Endothelial cell of umbilical vein (primary cell): Measurements from ENCODE around the gene CCDC85A. TPM values are rescaled to one million over a fixed set of nuclear protein-coding genes. Genes with fewer than 3 reads are reported as not detected.

Experiments
- BruUV-seq: library from RNA; stranded (reverse); fragments of 400-500 nt; replicated peaks from 2 replicates; lab custom pipeline; 2021; lab: Mats Ljungman, UMichigan
- CTCF ChIA-PET: fragments of 300-600, 350-600 bp; sonication (Branson Sonifier 250); formaldehyde crosslinking; loops from one replicate; lab custom pipeline; 2021; ENCODE audit warnings: antibody characterized with exemption, inconsistent platforms; lab: Charles Lee
- POLR2A ChIA-PET: fragments of 300-600, 350-600 bp; sonication (Branson Sonifier 250); formaldehyde crosslinking; loops from one replicate; lab custom pipeline; 2021; ENCODE audit warnings: antibody characterized with exemption, inconsistent platforms; lab: Charles Lee
- DNase-seq: peaks from one replicate; pipeline ENCODE4 v3.0.0-alpha.2; 2011; ENCODE audit warnings: low read depth, low spot score
- FAIRE-seq: peaks from 2 replicates; lab custom pipeline; 2011; peaks lifted over from hg19 to GRCh38; lab: Jason Lieb, UNC
- H2AFZ ChIP-seq: 2 replicates; pipeline ENCODE4 v1.6.0; 2012; ENCODE audit warnings: low read depth, low read length, control low read depth, inconsistent platforms
- H3K27ac ChIP-seq: 2 replicates; pipeline ENCODE4 v1.5.1; 2011; ENCODE audit warnings: low read depth, mild to moderate bottlenecking, control low read depth, low read length, moderate library complexity; ENCODE audit not compliant: insufficient read depth
- H3K27me3 ChIP-seq, 2 experiments: 2 replicates each; pipeline versions ENCODE4 v1.6.0 to v1.6.1; 2011; ENCODE audit warnings: low read length in 2 of 2, mixed read lengths in 1 of 2; ENCODE audit not compliant: control insufficient read depth in 2 of 2, insufficient read depth in 2 of 2
- H3K36me3 ChIP-seq, 2 experiments: 2 replicates in 1 of 2; 3 replicates in 1 of 2; pipeline ENCODE4 v1.5.1; 2011; ENCODE audit warnings: low read length in 2 of 2, mild to moderate bottlenecking in 1 of 2, moderate library complexity in 1 of 2; ENCODE audit not compliant: control insufficient read depth in 2 of 2, insufficient read depth in 2 of 2; ENCODE audit errors: extremely low read depth in 1 of 2
- H3K4me1 ChIP-seq: 3 replicates; pipeline ENCODE4 v1.5.1; 2011; ENCODE audit warnings: mild to moderate bottlenecking, low read length; ENCODE audit not compliant: control insufficient read depth, insufficient read depth; ENCODE audit errors: extremely low read depth
- H3K4me2 ChIP-seq: 2 replicates; pipeline ENCODE4 v1.6.1; 2011; ENCODE audit warnings: low read length, control low read depth, mixed read lengths; ENCODE audit not compliant: insufficient read depth
- H3K4me3 ChIP-seq, 3 experiments: fragments of 200-600 bp in 1 of 3; sonication (generic), shearing (Covaris generic) in 1 of 3; replicated peaks in 1 of 3; 2 replicates each; pipeline ENCODE4 v1.5.1; 2011 to 2016; ENCODE audit warnings: control low read depth in 3 of 3, low read length in 3 of 3, mild to moderate bottlenecking in 2 of 3, inconsistent platforms in 1 of 3, low read depth in 1 of 3, moderate library complexity in 1 of 3; ENCODE audit not compliant: insufficient read depth in 1 of 3
- H3K79me2 ChIP-seq: 2 replicates; pipeline ENCODE4 v1.6.0; 2012; ENCODE audit warnings: low read length, inconsistent platforms; ENCODE audit not compliant: control insufficient read depth, insufficient read depth
- H3K9ac ChIP-seq: replicated peaks from 2 replicates; pipeline ENCODE3; 2011; ENCODE audit warnings: low read length, control low read depth; ENCODE audit not compliant: insufficient read depth; ENCODE audit errors: extremely low read depth
- H3K9me1 ChIP-seq: replicated peaks from 3 replicates; pipeline ENCODE4 v1.6.0; 2011; ENCODE audit warnings: mild to moderate bottlenecking, low read length; ENCODE audit not compliant: control insufficient read depth, insufficient read depth; ENCODE audit errors: extremely low read depth
- H3K9me3 ChIP-seq: replicated peaks from 2 replicates; pipeline ENCODE4 v1.5.1; 2012; ENCODE audit warnings: low read length, inconsistent platforms; ENCODE audit not compliant: control insufficient read depth, insufficient read depth
- H4K20me1 ChIP-seq: replicated peaks from 2 replicates; pipeline ENCODE3; 2011; ENCODE audit warnings: mild to moderate bottlenecking, low read length; ENCODE audit not compliant: control insufficient read depth, insufficient read depth; ENCODE audit errors: extremely low read depth
- CTCF ChIP-seq, 2 donors: IDR thresholded peaks; 1 replicate in 1 of 2; 2 replicates in 1 of 2; pipeline ENCODE4 v1.5.1; 2011; ENCODE audit warnings: low read length in 2 of 2, mild to moderate bottlenecking in 2 of 2, moderate library complexity in 2 of 2, control low read depth in 1 of 2, inconsistent platforms in 1 of 2, low read depth in 1 of 2; ENCODE audit not compliant: insufficient read depth in 1 of 2; ENCODE audit errors: extremely low read depth in 1 of 2
- EZH2 ChIP-seq: IDR thresholded peaks from 2 replicates; pipeline ENCODE4 v1.6.1; 2012; ENCODE audit warnings: borderline replicate concordance, low read depth, mild to moderate bottlenecking, moderate library complexity, low read length, inconsistent platforms; ENCODE audit not compliant: severe bottlenecking
- FOS ChIP-seq: IDR thresholded peaks from 2 replicates; pipeline ENCODE4 v1.6.1; 2011; ENCODE audit warnings: mild to moderate bottlenecking, low read length, moderate library complexity, borderline replicate concordance; ENCODE audit not compliant: insufficient read depth
- GATA2 ChIP-seq: IDR thresholded peaks from 2 replicates; pipeline ENCODE4 v1.7.0; 2011; ENCODE audit warnings: low read depth, mild to moderate bottlenecking, moderate library complexity, mixed read lengths, low read length; ENCODE audit not compliant: insufficient read length, insufficient read depth
- JUN ChIP-seq: IDR thresholded peaks from 2 replicates; pipeline ENCODE4 v1.6.1; 2011; ENCODE audit warnings: borderline replicate concordance, low read depth; ENCODE audit not compliant: insufficient read length, insufficient read depth
- MAX ChIP-seq: IDR thresholded peaks from 2 replicates; pipeline ENCODE4 v1.6.1; 2011; ENCODE audit not compliant: insufficient read depth, insufficient read length
- MYC ChIP-seq: IDR thresholded peaks from one replicate; pipeline ENCODE4 v1.6.1; 2011; ENCODE audit warnings: mild to moderate bottlenecking, low read depth, low read length
- POLR2A ChIP-seq: IDR thresholded peaks from 2 replicates; pipeline ENCODE4 v1.6.1; 2012; ENCODE audit warnings: low read depth, mild to moderate bottlenecking, control low read depth, low read length
- POLR2AphosphoS5 ChIP-seq: IDR thresholded peaks from 2 replicates; pipeline ENCODE4 v1.6.1; 2012; ENCODE audit warnings: low read depth, mild to moderate bottlenecking, control low read depth, low read length, moderate library complexity; ENCODE audit not compliant: insufficient read depth
- dilution Hi-C: fragments of 300-500 bp; cut with MboI; formaldehyde crosslinking; loops from one replicate; pipeline ENCODE4 v1.15.0; 2019; ENCODE audit warnings: low sequenced_read_pairs; ENCODE audit not compliant: extremely low pct_ligation_motif_present
- intact Hi-C: fragments of 100-400 bp; cut with micrococcal nuclease; formaldehyde crosslinking; loops from one replicate; pipeline ENCODE4 v1.10.0; 2022
- polyA plus RNA-seq, 4 experiments: library from polyadenylated mRNA; depleted of rRNA in 3 of 4; stranded (reverse) in 3 of 4; unstranded in 1 of 4; fragments of >200 nt; gene quantifications; 2 replicates each; pipeline versions ENCODE4 v1.2.1 to v1.2.3, GENCODE V29; 2011 to 2012; ENCODE audit warnings: missing spikeins in 1 of 4
- total RNA-seq: library from RNA; stranded (reverse); gene quantifications from 2 replicates; pipeline ENCODE4 v1.2.3, GENCODE V29; 2021

CCDC85A gene
- total and polyA plus RNA-seq, 2 donors (not counting 3 experiments of a cell fraction or from before 2014, with no cell fraction given): 5.1 to 10.4 TPM

GRCh38 chr2:56179931-56180330 is 3.9 kb upstream of the CCDC85A start:
- dilution Hi-C loops (no loop called here), intact Hi-C loops (loop anchor here (5.0 to 10.0 kb wide), 3 partner anchors 345 to 742 kb away; no protein-coding TSS in a partner anchor)
- ChIA-PET POLR2A (no interaction called here), CTCF (interaction anchor here (0.7 to 1.4 kb wide), 4 partner anchors 9 to 1318 kb away, joined by 3 to 5 read pairs (median 3); no protein-coding TSS in a partner anchor)
- no peaks in the 10 kb centered on the region for H3K9me1 ChIP-seq
- no peaks in the 10 kb centered on the region for H3K27me3 ChIP-seq
- no peak overlapping the region for H3K9ac ChIP-seq
- no peaks in the 10 kb centered on the region for H3K9me3 ChIP-seq
- no peaks in the 10 kb centered on the region for H3K36me3 ChIP-seq
- no peak for DNase-seq
- TF ChIP-seq MAX (no peak), EZH2 (no peak), MYC (no peak)
- no peak for FAIRE-seq
- H3K79me2 ChIP-seq: peaks cover 2% of the 10 kb centered on the region
- H2AFZ ChIP-seq: no peak overlapping the region
- BruUV-seq: no TSS peak
- no peaks in the 10 kb centered on the region for H4K20me1 ChIP-seq
- no peaks in the 10 kb centered on the region for H3K4me1 ChIP-seq
- H3K4me2 ChIP-seq: no peak overlapping the region
- no peak overlapping the region for H3K4me3 ChIP-seq
- no peak overlapping the region for H3K27ac ChIP-seq

GRCh38 chr2:56182420-56182819 is 1.4 kb upstream of the CCDC85A start:
- no TSS peak for BruUV-seq

More at GRCh38 chr2:56182420-56182819, 1.4 kb upstream of the CCDC85A start:
- Histone ChIP-seq H3K4me1 (peaks cover 13% of the 10 kb centered on the region), H4K20me1 (no peaks in the 10 kb centered on the region), H3K79me2 (peaks cover 12% of the 10 kb centered on the region), H3K36me3 (no peaks in the 10 kb centered on the region), H3K27ac (no peak overlapping the region), H3K4me3 (no peak overlapping the region), H3K4me2 (no peak overlapping the region), H2AFZ (no peak overlapping the region), H3K9me1 (no peaks in the 10 kb centered on the region), H3K9ac (no peak overlapping the region), H3K27me3 (no peaks in the 10 kb centered on the region), H3K9me3 (no peaks in the 10 kb centered on the region)
- TF ChIP-seq EZH2 (no peak), FOS (no peak), POLR2AphosphoS5 (no peak), MAX (no peak), JUN (no peak), CTCF (IDR thresholded peaks at IDR 0.05; ENCODE audit: extremely low read depth in 1 of 2, insufficient read depth in 1 of 2, low read depth in 1 of 2, low read length in 2 of 2) (no peak), GATA2 (no peak), POLR2A (no peak), MYC (no peak)
- dilution Hi-C loops (no loop called here), intact Hi-C loops (loop anchor here (5.0 to 10.0 kb wide), 3 partner anchors 342 to 740 kb away; no protein-coding TSS in a partner anchor)
- ChIA-PET CTCF (interaction anchor here (1.3 to 4.8 kb wide), 4 partner anchors 78 to 1310 kb away, joined by 3 to 115 read pairs (median 13); no protein-coding TSS in a partner anchor), POLR2A (no interaction called here)
- DNase-seq (no peak), FAIRE-seq (no peak)
